A549 (cell line): Measurements from ENCODE around the gene LRRC1. TPM values are rescaled to one million over a fixed set of nuclear protein-coding genes. Genes with fewer than 3 reads are reported as not detected.

Source experiments
- ATAC-seq, 2 experiments: fragments of 200-7000 bp in 1 of 2; fragments of >200 bp in 1 of 2; cut with Nextera tagmentation in 1 of 2; cut with Tn5 transposase in 1 of 2; 3 replicates each; pipeline versions ENCODE4 v1.8.0 to v1.9.1; 2018 to 2020; ENCODE audit warnings: mild to moderate bottlenecking in 1 of 2, moderate library complexity in 1 of 2
- CTCF ChIA-PET: fragments of 300-600 bp; sonication (Branson Sonifier 250); formaldehyde crosslinking; extraction: SDS; loops from one replicate; lab custom pipeline; 2021; ENCODE audit warnings: antibody characterized with exemption, inconsistent platforms; lab: Yijun Ruan, JAX
- POLR2A ChIA-PET: fragments of 350-600 bp; formaldehyde crosslinking; extraction: SDS; loops from one replicate; lab custom pipeline; 2021; ENCODE audit warnings: antibody characterized with exemption, inconsistent platforms; lab: Yijun Ruan, JAX
- DNase-seq, 2 experiments: peaks; one replicate each; pipeline versions ENCODE4 v3.0.0 to v3.0.0-alpha.2; 2011 to 2016; ENCODE audit warnings: low read depth in 1 of 2, low spot score in 1 of 2
- FAIRE-seq: peaks from 2 replicates; lab custom pipeline; 2011; peaks lifted over from hg19 to GRCh38; lab: Jason Lieb, UNC
- H3K27ac ChIP-seq, 2 experiments: fragments of >200 bp; sonication (Bioruptor Twin); formaldehyde crosslinking; 3 replicates each; pipeline ENCODE4 v1.5.1; 2016 to 2017
- H3K4me1 ChIP-seq: fragments of >200 bp; sonication (Bioruptor Twin); formaldehyde crosslinking; 3 replicates; pipeline ENCODE4 v1.6.1; 2016
- H3K4me2 ChIP-seq: fragments of >200 bp; sonication (Bioruptor Twin); formaldehyde crosslinking; 3 replicates; pipeline ENCODE4 v1.6.1; 2016
- H3K4me3 ChIP-seq: fragments of >200 bp; sonication (Bioruptor Twin); formaldehyde crosslinking; 3 replicates; pipeline ENCODE4 v1.5.1; 2016
- H3K9me3 ChIP-seq: fragments of >200 bp; sonication (Bioruptor Twin); formaldehyde crosslinking; 3 replicates; pipeline ENCODE4 v1.6.1; 2016
- CBX8 ChIP-seq: fragments of 200-600 bp; sonication (generic); IDR thresholded peaks from 2 replicates; pipeline ENCODE4 v1.6.1; 2016
- CEBPB ChIP-seq, 2 experiments: fragments of >200 bp in 1 of 2; sonication (Bioruptor Twin) in 1 of 2; formaldehyde crosslinking in 1 of 2; IDR thresholded peaks; 2 replicates each; pipeline ENCODE4 v1.6.1; 2012 to 2016
- CHD2 ChIP-seq: fragments of 150-350 bp; IDR thresholded peaks from 2 replicates; pipeline ENCODE4 v1.6.1; 2014; ENCODE audit warnings: low read length; ENCODE audit not compliant: partially characterized antibody
- EHMT2 ChIP-seq: fragments of 200-600 bp; sonication (generic); IDR thresholded peaks from 2 replicates; pipeline ENCODE4 v1.6.1; 2016; ENCODE audit warnings: antibody characterized with exemption, low read depth, mild to moderate bottlenecking, moderate library complexity
- EP300 ChIP-seq, 2 experiments: fragments of >200 bp; sonication (Bioruptor Twin); formaldehyde crosslinking; IDR thresholded peaks; 2 replicates in 1 of 2; 3 replicates in 1 of 2; pipeline ENCODE4 v1.6.1; 2016 to 2017
- FOSB ChIP-seq: fragments of 250-450 bp; sonication (Bioruptor Pico); IDR thresholded peaks from 2 replicates; pipeline ENCODE4 v1.5.0; 2020; ENCODE audit warnings: mild to moderate bottlenecking, moderate library complexity
- HEYL ChIP-seq: fragments of 250-450 bp; sonication (Bioruptor Pico); IDR thresholded peaks from 2 replicates; pipeline ENCODE4 v1.8.0; 2021; ENCODE audit warnings: mild to moderate bottlenecking, moderate library complexity
- HOXA7 ChIP-seq: fragments of 250-450 bp; sonication (Bioruptor Pico); IDR thresholded peaks from 2 replicates; pipeline ENCODE4 v1.5.0; 2020; ENCODE audit warnings: mild to moderate bottlenecking, moderate library complexity
- HOXB5 ChIP-seq: fragments of 250-450 bp; sonication (Bioruptor Pico); IDR thresholded peaks from 2 replicates; pipeline ENCODE4 v1.5.0; 2020; ENCODE audit warnings: mild to moderate bottlenecking, moderate library complexity
- JUNB ChIP-seq: fragments of >200 bp; sonication (Bioruptor Twin); formaldehyde crosslinking; IDR thresholded peaks from 2 replicates; pipeline ENCODE4 v1.6.1; 2016
- KDM1A ChIP-seq: fragments of 200-600 bp; sonication (generic); IDR thresholded peaks from 2 replicates; pipeline ENCODE4 v1.6.1; 2016; ENCODE audit warnings: low read depth, mild to moderate bottlenecking
- MAFK ChIP-seq: fragments of 450-650 bp; IDR thresholded peaks from 2 replicates; pipeline ENCODE4 v1.6.1; 2014; ENCODE audit not compliant: partially characterized antibody
- NPAS2 ChIP-seq: fragments of 250-450 bp; sonication (Bioruptor Pico); IDR thresholded peaks from 2 replicates; pipeline ENCODE4 v1.8.0; 2022; ENCODE audit warnings: mild to moderate bottlenecking, moderate library complexity, borderline replicate concordance
- PHF8 ChIP-seq: fragments of 200-600 bp; sonication (generic); IDR thresholded peaks from 2 replicates; pipeline ENCODE4 v1.6.1; 2016; ENCODE audit warnings: low read depth, mild to moderate bottlenecking, antibody characterized with exemption, moderate library complexity, borderline replicate concordance
- RARB ChIP-seq: fragments of 250-450 bp; sonication (Bioruptor Pico); IDR thresholded peaks from 2 replicates; pipeline ENCODE4 v1.8.0; 2021; ENCODE audit warnings: mild to moderate bottlenecking, moderate library complexity
- SREBF2 ChIP-seq: fragments of 450-650 bp; IDR thresholded peaks from 2 replicates; pipeline ENCODE4 v1.6.1; 2014; ENCODE audit warnings: mild to moderate bottlenecking, moderate library complexity
- TP53 ChIP-seq: fragments of 250-450 bp; sonication (Bioruptor Pico); IDR thresholded peaks from 2 replicates; pipeline ENCODE4 v1.5.0; 2021; ENCODE audit warnings: mild to moderate bottlenecking, moderate library complexity
- ZC3H11A ChIP-seq: fragments of 450-650 bp; IDR thresholded peaks from 2 replicates; pipeline ENCODE4 v1.6.1; 2014; ENCODE audit warnings: antibody characterized with exemption, mild to moderate bottlenecking
- ZFP36 ChIP-seq: fragments of 450-650 bp; IDR thresholded peaks from 2 replicates; pipeline ENCODE4 v1.6.1; 2014; ENCODE audit warnings: borderline replicate concordance; ENCODE audit not compliant: partially characterized antibody
- WGBS: methylation state at CpG from one replicate; pipeline ENCODE4 v1.1.6; 2017; ENCODE audit errors: missing lambda C conversion rate; 5-methylcytosine and 5-hydroxymethylcytosine counted together
- polyA plus RNA-seq, 4 experiments: library from polyadenylated mRNA; depleted of rRNA in 3 of 4; stranded (reverse); fragments of >200 nt; fragmentation: RNase III in 1 of 4; extraction: RNeasy Plus Mini Kit Qiagen cat#74134 plus additional on column Dnase treatment in 1 of 4; gene quantifications; 2 replicates in 3 of 4; 3 replicates in 1 of 4; pipeline ENCODE4 v1.2.3, GENCODE V29; 2011 to 2017
- TF ChIP-seq, protein P1 (sequence below): IDR thresholded peaks from 2 replicates; pipeline ENCODE4 v1.6.1; 2012
- TF ChIP-seq, protein P2 (sequence below): fragments of >200 bp; sonication (Bioruptor Twin); formaldehyde crosslinking; IDR thresholded peaks from 2 replicates; pipeline ENCODE4 v1.6.1; 2016
- TF ChIP-seq, protein P3 (sequence below): fragments of 250-450 bp; sonication (Bioruptor Pico); IDR thresholded peaks from 2 replicates; pipeline ENCODE4 v1.5.0; 2021; ENCODE audit warnings: mild to moderate bottlenecking, moderate library complexity, borderline replicate concordance
- TF ChIP-seq, protein P4 (sequence below): fragments of 250-450 bp; sonication (Bioruptor Pico); IDR thresholded peaks from 2 replicates; pipeline ENCODE4 v1.5.0; 2020; ENCODE audit warnings: low read depth, mild to moderate bottlenecking, moderate library complexity

The LRRC1 gene
- polyA plus RNA-seq, 2 of the 4 experiments (the other 2 are of a cell fraction) = 5.2 to 8.0 TPM

DNA sequence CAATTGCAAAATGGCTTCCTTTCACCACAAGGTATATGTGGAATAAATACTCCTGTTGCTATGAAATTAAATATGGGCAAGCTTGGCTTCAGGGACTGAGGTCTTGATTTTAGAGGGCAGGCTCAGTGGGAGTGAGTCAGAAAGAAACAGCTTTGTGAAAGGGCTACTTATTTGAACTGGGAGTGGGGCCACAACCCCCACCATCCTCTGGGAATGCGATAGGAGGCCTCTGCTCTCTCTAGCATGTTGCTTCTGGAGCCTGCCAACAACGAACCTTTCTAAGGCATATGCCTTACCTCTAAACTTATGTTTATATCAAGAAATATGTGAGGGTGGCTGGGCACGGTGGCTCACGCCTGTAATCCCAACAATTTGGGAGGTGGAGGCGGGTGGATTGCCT is 149.7 kb downstream of the LRRC1 start:
- WGBS = 59% methylated on average over 5 of the region's 5 CpGs
- Histone ChIP-seq H3K4me1 (no peaks in the 10 kb centered on the region), H3K27ac (no peak overlapping the region), H3K9me3 (no peaks in the 10 kb centered on the region; the same call in 2 of the 3 replicates), H3K4me3 (no peak overlapping the region), H3K4me2 (no peak overlapping the region)
- DNase-seq (no peak), ATAC-seq (no peak), FAIRE-seq (no peak)
- TF ChIP-seq KDM1A (no peak), JUNB (no peak), ZFP36 (no peak), PHF8 (no peak), EP300 (IDR thresholded peaks at IDR 0.05) (no peak), ZC3H11A (no peak), FOSB (no peak), CEBPB (IDR thresholded peaks at IDR 0.05) (no peak), CHD2 (no peak), EHMT2 (no peak), TP53 (CRISPR knock-in tag) (no peak), NPAS2 (CRISPR knock-in tag) (no peak), MAFK (no peak), HEYL (CRISPR knock-in tag) (no peak), CBX8 (no peak), SREBF2 (no peak), HOXA7 (CRISPR knock-in tag) (no peak)
- TF ChIP-seq, protein P1, sequence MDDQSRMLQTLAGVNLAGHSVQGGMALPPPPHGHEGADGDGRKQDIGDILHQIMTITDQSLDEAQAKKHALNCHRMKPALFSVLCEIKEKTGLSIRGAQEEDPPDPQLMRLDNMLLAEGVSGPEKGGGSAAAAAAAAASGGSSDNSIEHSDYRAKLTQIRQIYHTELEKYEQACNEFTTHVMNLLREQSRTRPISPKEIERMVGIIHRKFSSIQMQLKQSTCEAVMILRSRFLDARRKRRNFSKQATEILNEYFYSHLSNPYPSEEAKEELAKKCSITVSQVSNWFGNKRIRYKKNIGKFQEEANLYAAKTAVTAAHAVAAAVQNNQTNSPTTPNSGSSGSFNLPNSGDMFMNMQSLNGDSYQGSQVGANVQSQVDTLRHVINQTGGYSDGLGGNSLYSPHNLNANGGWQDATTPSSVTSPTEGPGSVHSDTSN = no peak
- TF ChIP-seq, protein P2, sequence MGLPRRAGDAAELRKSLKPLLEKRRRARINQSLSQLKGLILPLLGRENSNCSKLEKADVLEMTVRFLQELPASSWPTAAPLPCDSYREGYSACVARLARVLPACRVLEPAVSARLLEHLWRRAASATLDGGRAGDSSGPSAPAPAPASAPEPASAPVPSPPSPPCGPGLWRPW = no peak
- TF ChIP-seq, protein P3, sequence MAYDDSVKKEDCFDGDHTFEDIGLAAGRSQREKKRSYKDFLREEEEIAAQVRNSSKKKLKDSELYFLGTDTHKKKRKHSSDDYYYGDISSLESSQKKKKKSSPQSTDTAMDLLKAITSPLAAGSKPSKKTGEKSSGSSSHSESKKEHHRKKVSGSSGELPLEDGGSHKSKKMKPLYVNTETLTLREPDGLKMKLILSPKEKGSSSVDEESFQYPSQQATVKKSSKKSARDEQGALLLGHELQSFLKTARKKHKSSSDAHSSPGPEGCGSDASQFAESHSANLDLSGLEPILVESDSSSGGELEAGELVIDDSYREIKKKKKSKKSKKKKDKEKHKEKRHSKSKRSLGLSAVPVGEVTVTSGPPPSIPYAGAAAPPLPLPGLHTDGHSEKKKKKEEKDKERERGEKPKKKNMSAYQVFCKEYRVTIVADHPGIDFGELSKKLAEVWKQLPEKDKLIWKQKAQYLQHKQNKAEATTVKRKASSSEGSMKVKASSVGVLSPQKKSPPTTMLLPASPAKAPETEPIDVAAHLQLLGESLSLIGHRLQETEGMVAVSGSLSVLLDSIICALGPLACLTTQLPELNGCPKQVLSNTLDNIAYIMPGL (CRISPR knock-in tag) = no peak
- POLR2A ChIA-PET = no interaction called here
- CTCF ChIA-PET = interaction anchor here (1.4 to 5.4 kb wide), 2 partner anchors 11 to 451 kb away, joined by 3 to 29 read pairs; no protein-coding TSS in a partner anchor

DNA sequence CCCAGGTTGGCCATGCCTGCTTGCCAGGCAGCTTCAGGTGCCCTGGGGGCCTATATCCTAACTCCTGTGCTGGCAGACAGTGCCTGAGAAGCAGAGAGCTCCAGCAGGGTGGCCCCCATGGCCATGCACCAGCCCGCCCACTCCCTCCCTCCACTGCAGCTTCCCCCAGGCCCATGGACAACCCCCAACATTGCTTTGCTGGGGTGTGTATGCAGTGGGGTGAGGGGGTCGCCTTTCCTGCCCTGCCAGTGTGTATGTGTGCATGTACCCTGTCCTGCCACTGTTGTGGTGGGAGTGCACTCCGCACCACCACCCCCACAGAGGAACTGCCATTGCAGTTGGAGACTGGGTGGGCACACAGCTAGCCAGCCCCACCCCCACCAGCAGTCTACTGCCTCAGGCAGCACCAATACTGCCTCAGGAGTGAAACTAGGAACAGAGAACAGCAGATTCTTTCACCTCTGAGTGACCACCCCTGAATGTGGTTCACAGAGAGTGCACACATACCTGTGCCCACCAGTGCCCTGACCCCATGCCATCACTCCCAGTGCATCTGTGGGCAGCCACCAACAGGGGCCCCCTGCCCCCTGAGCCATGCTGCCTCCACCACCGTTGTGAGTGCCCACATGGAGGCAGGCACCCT is 151.1 kb downstream of the LRRC1 start:
- TF ChIP-seq, protein P3 (CRISPR knock-in tag) = no peak
- no peak for TF ChIP-seq RARB (CRISPR knock-in tag)
- TF ChIP-seq HOXB5 = no peak
- TF ChIP-seq, protein P4, sequence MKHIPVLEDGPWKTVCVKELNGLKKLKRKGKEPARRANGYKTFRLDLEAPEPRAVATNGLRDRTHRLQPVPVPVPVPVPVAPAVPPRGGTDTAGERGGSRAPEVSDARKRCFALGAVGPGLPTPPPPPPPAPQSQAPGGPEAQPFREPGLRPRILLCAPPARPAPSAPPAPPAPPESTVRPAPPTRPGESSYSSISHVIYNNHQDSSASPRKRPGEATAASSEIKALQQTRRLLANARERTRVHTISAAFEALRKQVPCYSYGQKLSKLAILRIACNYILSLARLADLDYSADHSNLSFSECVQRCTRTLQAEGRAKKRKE (CRISPR knock-in tag) = no peak
- no peak for TF ChIP-seq ZC3H11A
- no peak overlapping the region for H3K4me2 ChIP-seq
- H3K4me1 ChIP-seq = no peaks in the 10 kb centered on the region
- ATAC-seq (no peak), FAIRE-seq (no peak), DNase-seq (no peak)
- WGBS = 80% methylated on average over 1 of the region's 4 CpGs
- POLR2A ChIA-PET = no interaction called here
- CTCF ChIA-PET = interaction anchor here (5.4 kb wide), 1 partner anchor 10 kb away, joined by 29 read pairs; no protein-coding TSS in a partner anchor
- no peak overlapping the region for H3K4me3 ChIP-seq
- H3K9me3 ChIP-seq = no peaks in the 10 kb centered on the region; the same call in 2 of the 3 replicates
- no peak overlapping the region for H3K27ac ChIP-seq
